BLaER1 (cell line): ENCODE results near the gene SPTSSB.

Experiments
- H3K27ac ChIP-seq: shearing (Covaris generic); formaldehyde crosslinking; 2 replicates; pipeline ENCODE4 v1.8.1; 2022
- H3K27me3 ChIP-seq: shearing (Covaris generic); formaldehyde crosslinking; 2 replicates; pipeline ENCODE4 v1.8.1; 2022
- H3K36me3 ChIP-seq: shearing (Covaris generic); formaldehyde crosslinking; 2 replicates; pipeline ENCODE4 v1.8.1; 2022
- H3K4me1 ChIP-seq: shearing (Covaris generic); formaldehyde crosslinking; 2 replicates; pipeline ENCODE4 v1.8.1; 2022
- H3K4me2 ChIP-seq: shearing (Covaris generic); formaldehyde crosslinking; 2 replicates; pipeline ENCODE4 v1.8.1; 2022
- H3K4me3 ChIP-seq: shearing (Covaris generic); formaldehyde crosslinking; 2 replicates; pipeline ENCODE4 v1.8.1; 2022
- H3K9ac ChIP-seq: shearing (Covaris generic); formaldehyde crosslinking; 2 replicates; pipeline ENCODE4 v1.8.1; 2022
- H3K9me3 ChIP-seq: shearing (Covaris generic); formaldehyde crosslinking; 2 replicates; pipeline ENCODE4 v1.8.1; 2022
- H4K20me1 ChIP-seq: shearing (Covaris generic); formaldehyde crosslinking; 2 replicates; pipeline ENCODE4 v1.8.1; 2022
- Cebpa-rat ChIP-seq: shearing (Covaris generic); IDR thresholded peaks from 2 replicates; pipeline ENCODE4 v1.8.1; 2022

Gene SPTSSB

DNA sequence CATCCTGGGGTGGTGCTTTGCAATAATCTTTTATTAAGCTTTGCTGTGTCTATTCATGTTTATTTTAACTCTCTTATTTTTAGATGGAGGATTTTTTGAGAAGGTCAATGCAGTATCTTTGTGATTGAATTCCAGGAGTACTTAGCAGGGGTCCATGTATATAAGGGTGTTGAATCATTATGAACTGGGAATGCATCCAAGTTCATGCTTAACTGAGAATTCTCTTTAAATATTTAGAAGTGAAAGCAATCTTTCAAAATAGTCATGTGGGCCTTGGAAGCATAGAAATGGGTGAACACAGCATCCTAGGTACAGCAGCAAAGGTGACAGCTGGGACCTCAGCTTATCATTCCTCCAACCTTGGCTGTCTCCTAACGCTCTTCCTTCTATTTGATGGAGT, 27.3 kb downstream of the SPTSSB start:
- Histone ChIP-seq H3K9ac (no peak overlapping the region), H3K4me1 (no peaks in the 10 kb centered on the region), H3K36me3 (no peaks in the 10 kb centered on the region), H3K27ac (no peak overlapping the region), H3K27me3 (no peaks in the 10 kb centered on the region), H3K4me3 (no peak overlapping the region), H3K4me2 (no peak overlapping the region), H3K9me3 (no peaks in the 10 kb centered on the region), H4K20me1 (no peaks in the 10 kb centered on the region)
- no peak for TF ChIP-seq Cebpa-rat

DNA sequence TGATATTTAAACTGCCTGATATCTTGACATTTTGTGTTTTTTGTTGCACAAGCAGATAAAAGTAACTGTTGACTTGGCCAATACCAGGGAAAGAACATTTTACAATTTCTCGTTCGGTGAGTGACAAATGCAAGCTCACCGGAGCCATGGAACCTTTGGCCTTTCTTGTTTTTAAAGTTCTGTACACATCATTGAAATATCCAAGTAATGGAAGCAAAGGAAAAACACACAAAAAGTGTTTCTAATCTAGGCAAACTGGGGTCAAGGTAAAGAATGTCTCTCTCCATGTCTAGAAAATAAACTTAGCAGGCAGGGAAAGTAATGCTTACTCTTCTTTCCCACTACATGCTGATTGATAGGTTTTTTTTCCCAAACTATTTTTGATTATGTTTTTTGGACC, 27.8 kb downstream of the SPTSSB start:
- no peak for TF ChIP-seq Cebpa-rat
- Histone ChIP-seq H3K9me3 (no peaks in the 10 kb centered on the region), H3K36me3 (no peaks in the 10 kb centered on the region)

GRCh38 chr3:161342629-161343028, 28.7 kb downstream of the SPTSSB start:
- TF ChIP-seq Cebpa-rat: no peak
- H3K4me3 ChIP-seq: no peak overlapping the region
- no peaks in the 10 kb centered on the region for H3K36me3 ChIP-seq
- H3K4me2 ChIP-seq: no peak overlapping the region
- H3K4me1 ChIP-seq: no peaks in the 10 kb centered on the region
- H3K27ac ChIP-seq: no peak overlapping the region
- no peaks in the 10 kb centered on the region for H3K27me3 ChIP-seq
- no peaks in the 10 kb centered on the region for H4K20me1 ChIP-seq
- no peaks in the 10 kb centered on the region for H3K9me3 ChIP-seq
- H3K9ac ChIP-seq: no peak overlapping the region

More for the DNA sequence above, 27.8 kb downstream of the SPTSSB start:
- Histone ChIP-seq H3K4me1 (no peaks in the 10 kb centered on the region), H3K9ac (no peak overlapping the region), H3K4me3 (no peak overlapping the region), H3K4me2 (no peak overlapping the region), H3K27me3 (no peaks in the 10 kb centered on the region), H4K20me1 (no peaks in the 10 kb centered on the region), H3K27ac (no peak overlapping the region)

DNA sequence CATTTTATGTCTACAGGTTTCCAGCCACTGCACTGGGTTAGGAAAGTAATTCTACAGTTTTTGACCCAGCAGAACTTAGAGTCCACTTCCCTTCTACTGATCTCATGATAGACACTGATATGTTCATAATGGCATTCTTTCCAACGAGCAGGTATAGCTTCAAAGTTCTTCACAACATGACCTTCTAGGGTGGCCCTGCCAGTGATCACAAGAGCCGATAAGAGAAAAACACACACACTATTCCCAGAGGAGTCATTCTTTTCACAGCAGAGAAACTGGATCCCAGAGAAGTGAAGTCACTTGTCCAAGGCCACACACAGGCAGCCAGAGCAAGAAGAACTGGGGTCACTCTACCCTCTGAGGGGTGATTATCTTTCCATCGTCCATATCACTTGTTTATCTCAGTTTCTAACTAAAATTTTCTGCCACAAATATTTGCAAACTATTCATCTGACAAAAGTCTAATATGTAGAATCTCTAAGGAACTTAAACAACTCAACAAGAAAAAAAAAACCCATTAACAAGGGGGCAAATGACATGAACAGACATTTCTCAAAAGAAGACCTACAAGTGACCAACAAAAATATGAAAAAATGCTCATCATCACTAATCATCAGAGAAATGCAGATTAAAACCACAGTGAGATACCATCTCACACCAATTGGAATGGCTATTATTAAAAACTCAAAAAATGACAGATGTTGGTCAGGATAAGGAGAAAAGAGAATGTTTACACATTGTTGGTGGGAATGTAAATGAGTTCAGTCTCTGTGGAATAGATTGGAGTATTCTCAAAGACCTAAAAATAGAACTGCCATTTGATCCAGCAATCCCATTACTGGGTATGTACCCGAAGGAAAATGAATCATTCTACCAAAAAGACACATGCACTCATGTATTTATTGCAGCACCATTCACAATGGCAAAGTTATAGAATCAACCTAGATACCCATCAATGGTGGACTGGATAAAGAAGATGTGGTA, 31.5 kb downstream of the SPTSSB start:
- H4K20me1 ChIP-seq: no peaks in the 10 kb centered on the region
- H3K9ac ChIP-seq: no peak overlapping the region
- H3K9me3 ChIP-seq: no peaks in the 10 kb centered on the region
- no peak for TF ChIP-seq Cebpa-rat
- H3K27ac ChIP-seq: no peak overlapping the region
- no peak overlapping the region for H3K4me3 ChIP-seq
- H3K27me3 ChIP-seq: no peaks in the 10 kb centered on the region
- H3K4me1 ChIP-seq: no peaks in the 10 kb centered on the region
- H3K4me2 ChIP-seq: no peak overlapping the region
- H3K36me3 ChIP-seq: no peaks in the 10 kb centered on the region

GRCh38 chr3:161337311-161337710, 34.0 kb downstream of the SPTSSB start:
- H3K4me3 ChIP-seq: no peak overlapping the region
- no peak overlapping the region for H3K27ac ChIP-seq
- no peak overlapping the region for H3K9ac ChIP-seq
- H4K20me1 ChIP-seq: no peaks in the 10 kb centered on the region
- H3K36me3 ChIP-seq: no peaks in the 10 kb centered on the region
- H3K27me3 ChIP-seq: no peaks in the 10 kb centered on the region
- TF ChIP-seq Cebpa-rat: no peak
- no peak overlapping the region for H3K4me2 ChIP-seq
- peaks cover 6% of the 10 kb centered on the region for H3K4me1 ChIP-seq
- no peaks in the 10 kb centered on the region for H3K9me3 ChIP-seq

- no peak overlapping the region for H3K4me2 ChIP-seq
- H3K27me3 ChIP-seq: no peaks in the 10 kb centered on the region
- no peaks in the 10 kb centered on the region for H4K20me1 ChIP-seq
- H3K4me1 ChIP-seq: peaks cover 6% of the 10 kb centered on the region
- no peaks in the 10 kb centered on the region for H3K36me3 ChIP-seq
- no peak overlapping the region for H3K27ac ChIP-seq
- no peaks in the 10 kb centered on the region for H3K9me3 ChIP-seq
- no peak overlapping the region for H3K9ac ChIP-seq
- no peak overlapping the region for H3K4me3 ChIP-seq
- TF ChIP-seq Cebpa-rat: no peak
Observed at GRCh38 chr3:161336661-161337060, 34.7 kb downstream of the SPTSSB start.

- peaks cover 6% of the 10 kb centered on the region for H3K4me1 ChIP-seq
Observed at GRCh38 chr3:161333696-161334095, 37.6 kb downstream of the SPTSSB start.

GRCh38 chr3:161332792-161333191, 38.5 kb downstream of the SPTSSB start:
- H3K4me2 ChIP-seq: no peak overlapping the region
- no peak overlapping the region for H3K9ac ChIP-seq
- H3K36me3 ChIP-seq: no peaks in the 10 kb centered on the region
- no peaks in the 10 kb centered on the region for H4K20me1 ChIP-seq
- no peak overlapping the region for H3K4me3 ChIP-seq
- H3K27me3 ChIP-seq: no peaks in the 10 kb centered on the region
- TF ChIP-seq Cebpa-rat: no peak
- no peaks in the 10 kb centered on the region for H3K9me3 ChIP-seq
- no peak overlapping the region for H3K27ac ChIP-seq
- peaks cover 6% of the 10 kb centered on the region for H3K4me1 ChIP-seq

More at GRCh38 chr3:161333696-161334095, 37.6 kb downstream of the SPTSSB start:
- H3K4me3 ChIP-seq: no peak overlapping the region
- no peaks in the 10 kb centered on the region for H3K27me3 ChIP-seq
- no peaks in the 10 kb centered on the region for H4K20me1 ChIP-seq
- H3K27ac ChIP-seq: no peak overlapping the region
- H3K36me3 ChIP-seq: no peaks in the 10 kb centered on the region
- no peak overlapping the region for H3K9ac ChIP-seq
- TF ChIP-seq Cebpa-rat: no peak
- H3K4me2 ChIP-seq: peak overlapping the region; percentile 14; the same call in 1 of the 2 replicates
- no peaks in the 10 kb centered on the region for H3K9me3 ChIP-seq

DNA sequence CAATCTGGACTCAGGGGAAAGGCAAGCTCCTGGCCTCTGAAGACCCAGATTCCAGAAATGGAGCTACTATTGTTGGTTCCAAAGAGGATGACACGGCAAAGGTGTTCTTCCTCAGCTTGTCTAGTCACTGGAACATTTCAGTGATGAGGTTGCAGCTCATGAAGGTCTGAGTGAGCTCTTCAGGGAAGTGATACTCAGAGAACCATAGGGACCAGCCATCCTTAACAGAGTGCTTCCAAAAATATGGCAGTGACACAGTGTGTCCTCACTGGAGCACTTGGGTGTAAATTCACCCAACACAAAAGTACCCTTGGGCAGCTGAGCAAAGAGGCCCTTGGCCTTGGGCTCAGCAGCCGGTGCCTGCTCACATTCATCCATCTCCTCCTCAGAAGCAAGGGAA, 46.3 kb downstream of the SPTSSB start:
- H3K27me3 ChIP-seq: no peaks in the 10 kb centered on the region
- no peak overlapping the region for H3K27ac ChIP-seq
- no peaks in the 10 kb centered on the region for H3K4me1 ChIP-seq
- no peak overlapping the region for H3K9ac ChIP-seq
- TF ChIP-seq Cebpa-rat: no peak
- H4K20me1 ChIP-seq: no peaks in the 10 kb centered on the region
- H3K9me3 ChIP-seq: peaks cover 8% of the 10 kb centered on the region; the same call in 1 of the 2 replicates
- no peaks in the 10 kb centered on the region for H3K36me3 ChIP-seq
- H3K4me2 ChIP-seq: no peak overlapping the region
- H3K4me3 ChIP-seq: no peak overlapping the region

DNA sequence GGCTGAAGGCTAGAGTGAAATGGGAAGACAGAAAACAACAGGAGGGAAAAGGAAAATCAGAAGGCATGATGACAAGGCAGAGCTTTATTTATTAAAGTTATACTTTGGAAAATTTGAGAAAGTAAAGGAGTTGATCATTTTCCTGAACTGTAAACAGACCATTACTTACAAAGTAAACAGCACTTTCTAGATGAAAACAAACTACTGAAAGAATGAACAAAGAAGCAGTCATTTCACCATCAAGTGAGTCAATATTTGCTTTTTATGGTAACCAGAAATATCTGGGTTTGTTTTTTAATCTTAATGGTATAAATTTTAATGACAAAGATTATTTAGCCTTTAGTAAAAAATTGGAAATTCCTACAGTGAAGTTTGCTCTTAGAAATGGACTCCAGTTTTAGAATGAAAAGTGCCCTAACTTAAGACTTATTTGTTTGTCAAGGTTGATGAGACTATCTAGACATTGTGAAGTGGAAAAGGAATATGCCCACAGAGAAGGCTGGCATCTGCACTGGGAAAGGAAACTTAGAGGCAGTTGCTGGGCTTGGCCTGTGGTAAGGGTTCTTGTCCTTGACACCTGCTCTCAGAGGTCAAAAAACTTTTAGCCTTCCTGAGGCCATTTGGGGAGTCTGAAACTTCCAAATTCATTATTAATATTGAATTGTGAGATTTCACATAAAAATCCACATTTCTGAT, 47.2 kb downstream of the SPTSSB start:
- Histone ChIP-seq H3K27me3 (no peaks in the 10 kb centered on the region), H3K27ac (no peak overlapping the region), H3K36me3 (no peaks in the 10 kb centered on the region), H3K9ac (no peak overlapping the region), H4K20me1 (no peaks in the 10 kb centered on the region), H3K9me3 (peaks cover 13% of the 10 kb centered on the region; the same call in 1 of the 2 replicates), H3K4me1 (no peaks in the 10 kb centered on the region), H3K4me2 (no peak overlapping the region), H3K4me3 (no peak overlapping the region)
- TF ChIP-seq Cebpa-rat: no peak
